A673 (cell line): Measurements from ENCODE around the gene ZBTB26. TPM values are rescaled to one million over a fixed set of nuclear protein-coding genes. Genes with fewer than 3 reads are reported as not detected.

ENCODE experiments used
- BruUV-seq: library from RNA; stranded (reverse); fragments of 400-500 nt; replicated peaks from 2 replicates; lab custom pipeline; 2021; lab: Mats Ljungman, UMichigan
- CTCF ChIA-PET: fragments of 300-600 bp; sonication (Branson Sonifier 250); formaldehyde crosslinking; loops from one replicate; lab custom pipeline; 2022; ENCODE audit warnings: antibody characterized with exemption; lab: Charles Lee
- POLR2A ChIA-PET: fragments of 300-600 bp; sonication (Branson Sonifier 250); formaldehyde crosslinking; loops from one replicate; lab custom pipeline; 2022; ENCODE audit warnings: antibody characterized with exemption; ENCODE audit not compliant: low non-redundant PET; lab: Charles Lee
- DNase-seq: peaks from one replicate; pipeline ENCODE4 v3.0.0-alpha.2; 2015; ENCODE audit warnings: low spot score
- H3K27ac ChIP-seq: fragments of 200-600 bp; sonication (generic); 2 replicates; pipeline ENCODE4 v1.5.1; 2016; ENCODE audit warnings: mixed run types, low read depth, mild to moderate bottlenecking, mixed read lengths, antibody characterized with exemption, low read length; ENCODE audit not compliant: poor library complexity, severe bottlenecking
- H3K27me3 ChIP-seq: fragments of 200-600 bp; sonication (generic); replicated peaks from 2 replicates; pipeline ENCODE4 v1.6.1; 2017; ENCODE audit warnings: mixed run types, low read depth, mild to moderate bottlenecking, mixed read lengths, antibody characterized with exemption, low read length; ENCODE audit not compliant: insufficient read depth, poor library complexity
- H3K36me3 ChIP-seq: fragments of 200-600 bp; sonication (generic); 2 replicates; pipeline ENCODE4 v1.6.1; 2016; ENCODE audit warnings: mixed run types, mild to moderate bottlenecking, mixed read lengths, antibody characterized with exemption, low read length; ENCODE audit not compliant: insufficient read depth, poor library complexity, severe bottlenecking
- H3K4me1 ChIP-seq: fragments of 200-600 bp; sonication (generic); 2 replicates; pipeline ENCODE4 v1.6.1; 2017; ENCODE audit warnings: mixed run types, mild to moderate bottlenecking, mixed read lengths, antibody characterized with exemption, low read length; ENCODE audit not compliant: insufficient read depth, poor library complexity, severe bottlenecking
- H3K4me3 ChIP-seq: fragments of 200-600 bp; sonication (generic); 2 replicates; pipeline ENCODE4 v1.5.1; 2016; ENCODE audit warnings: low read depth, mixed run types, mild to moderate bottlenecking, mixed read lengths, low read length; ENCODE audit not compliant: poor library complexity, severe bottlenecking
- H3K9me3 ChIP-seq: fragments of 200-600 bp; sonication (generic); 2 replicates; pipeline ENCODE4 v1.6.1; 2016; ENCODE audit warnings: mixed run types, low read depth, mild to moderate bottlenecking, mixed read lengths, antibody characterized with exemption, low read length; ENCODE audit not compliant: poor library complexity, severe bottlenecking
- CTCF ChIP-seq: fragments of 300-800, 200-600 bp; sonication (generic); conservative IDR thresholded peaks from 2 replicates; pipeline ENCODE4 v1.5.1; 2017; ENCODE audit warnings: low read depth, mild to moderate bottlenecking, antibody characterized with exemption, low read length, moderate library complexity, mixed read lengths
- EZH2 ChIP-seq: fragments of 200-600 bp; sonication (generic); IDR thresholded peaks from 2 replicates; pipeline ENCODE4 v1.6.1; 2017; ENCODE audit warnings: borderline replicate concordance, low read depth, mild to moderate bottlenecking, mixed read lengths, antibody characterized with exemption, low read length; ENCODE audit not compliant: poor library complexity, severe bottlenecking
- intact Hi-C: fragments of 100-400 bp; cut with micrococcal nuclease; formaldehyde crosslinking; loops from one replicate; pipeline ENCODE4 v1.10.0; 2022; ENCODE audit not compliant: unreplicated experiment
- total RNA-seq: library from RNA; stranded (reverse); gene quantifications from 2 replicates; pipeline ENCODE4 v1.2.3, GENCODE V29; 2021

ZBTB26 gene
- total RNA-seq, 1 experiment from 2014 or later: 10.1 TPM

GRCh38 chr9:122951056-122951455 is 19.7 kb upstream of the ZBTB26 start:
- Histone ChIP-seq H3K27ac (no peak overlapping the region), H3K9me3 (no peaks in the 10 kb centered on the region), H3K36me3 (no peaks in the 10 kb centered on the region), H3K4me1 (peaks cover 26% of the 10 kb centered on the region), H3K27me3 (no peaks in the 10 kb centered on the region), H3K4me3 (no peak overlapping the region)
- DNase-seq: no peak
- TF ChIP-seq EZH2 (no peak), CTCF (no peak)
- ChIA-PET CTCF (no interaction called here), POLR2A (no interaction called here)
- BruUV-seq: no TSS peak
- intact Hi-C loops: no loop called here

GRCh38 chr9:122950263-122950662 is 19.0 kb upstream of the ZBTB26 start:
- Histone ChIP-seq H3K36me3 (no peaks in the 10 kb centered on the region), H3K4me3 (no peak overlapping the region), H3K9me3 (no peaks in the 10 kb centered on the region), H3K27me3 (no peaks in the 10 kb centered on the region), H3K27ac (no peak overlapping the region), H3K4me1 (peaks cover 34% of the 10 kb centered on the region)
- no peak for TF ChIP-seq EZH2
- no peak for TF ChIP-seq CTCF
- BruUV-seq: no TSS peak
- intact Hi-C loops: no loop called here
- POLR2A ChIA-PET: no interaction called here
- CTCF ChIA-PET: no interaction called here
- no peak for DNase-seq

GRCh38 chr9:122949696-122950095 is 18.4 kb upstream of the ZBTB26 start:
- no peak overlapping the region for H3K4me3 ChIP-seq
- peaks cover 37% of the 10 kb centered on the region for H3K4me1 ChIP-seq
- CTCF ChIA-PET: no interaction called here
- no peaks in the 10 kb centered on the region for H3K27me3 ChIP-seq
- no peak for DNase-seq
- H3K9me3 ChIP-seq: no peaks in the 10 kb centered on the region
- no TSS peak for BruUV-seq
- intact Hi-C loops: no loop called here
- H3K27ac ChIP-seq: no peak overlapping the region
- POLR2A ChIA-PET: interaction anchor here (0.7 kb wide), 1 partner anchor 852 kb away, joined by 14 read pairs; no protein-coding TSS in a partner anchor
- no peak for TF ChIP-seq EZH2
- no peak for TF ChIP-seq CTCF
- no peaks in the 10 kb centered on the region for H3K36me3 ChIP-seq
